Breast epithelium (tissue), 4 donors: Measurements from ENCODE around the gene MCM3. TPM values are rescaled to one million over a fixed set of nuclear protein-coding genes. Genes with fewer than 3 reads are reported as not detected.

Source experiments
- DNase-seq, 2 donors: peaks; one replicate each; pipeline ENCODE4 v3.0.0-alpha.2; 2019; ENCODE audit warnings: low spot score in 2 of 2
- H3K27ac ChIP-seq, 2 donors: fragments of 200-600 bp; sonication (generic) in 1 of 2; one replicate each; pipeline ENCODE4 v1.5.1; 2016 to 2019; ENCODE audit warnings: mild to moderate bottlenecking in 1 of 2
- H3K27me3 ChIP-seq, 2 donors: fragments of 200-600 bp; sonication (generic) in 1 of 2; one replicate each; pipeline versions ENCODE4 v1.5.1 to v1.6.0; 2017 to 2019; ENCODE audit warnings: control low read depth in 1 of 2, mild to moderate bottlenecking in 1 of 2
- H3K36me3 ChIP-seq: fragments of 200-600 bp; one replicate; pipeline ENCODE4 v1.5.1; 2019
- H3K4me1 ChIP-seq, 2 donors: fragments of 200-600 bp; sonication (generic); one replicate each; pipeline ENCODE4 v1.5.1; 2016 to 2019; ENCODE audit warnings: control low read depth in 1 of 2
- H3K4me3 ChIP-seq, 3 donors: fragments of 200-600 bp; sonication (generic); 1 replicate in 2 of 3; 2 replicates in 1 of 3; pipeline ENCODE4 v1.5.1; 2016 to 2019; ENCODE audit warnings: mild to moderate bottlenecking in 3 of 3, moderate library complexity in 2 of 3
- H3K9me3 ChIP-seq, 2 donors: fragments of 200-600 bp; sonication (generic) in 1 of 2; one replicate each; pipeline ENCODE4 v1.5.1; 2016 to 2019; ENCODE audit warnings: control low read depth in 1 of 2
- POLR2A ChIP-seq: fragments of 450-650 bp; IDR thresholded peaks from one replicate; pipeline ENCODE4 v1.6.1; 2016; ENCODE audit warnings: antibody characterized with exemption, mild to moderate bottlenecking, moderate library complexity
- POLR2AphosphoS5 ChIP-seq, 3 donors: sonication (generic); formaldehyde crosslinking; IDR thresholded peaks; one replicate each; pipeline ENCODE4 v1.6.1; 2017; ENCODE audit warnings: antibody characterized with exemption in 3 of 3
- intact Hi-C: fragments of 100-400 bp; cut with DNase I; formaldehyde crosslinking; loops from one replicate; pipeline ENCODE4 v1.15.1; 2023; ENCODE audit warnings: low total_unique reads
- total RNA-seq, 3 donors: library from RNA; depleted of rRNA; stranded (reverse); fragments of >200 nt; gene quantifications; one replicate each; pipeline ENCODE4 v1.1.0, GENCODE V29; 2016
- TF ChIP-seq, protein P1 (sequence below), 3 donors: fragments of 450-650 bp; IDR thresholded peaks; one replicate each; pipeline ENCODE4 v1.5.1; 2016 to 2017; ENCODE audit warnings: antibody characterized with exemption in 3 of 3, mild to moderate bottlenecking in 3 of 3, moderate library complexity in 3 of 3

Gene MCM3
- total RNA-seq, 3 donors from 2014 or later: 31.2 to 44.5 (median 43.3) TPM

DNA sequence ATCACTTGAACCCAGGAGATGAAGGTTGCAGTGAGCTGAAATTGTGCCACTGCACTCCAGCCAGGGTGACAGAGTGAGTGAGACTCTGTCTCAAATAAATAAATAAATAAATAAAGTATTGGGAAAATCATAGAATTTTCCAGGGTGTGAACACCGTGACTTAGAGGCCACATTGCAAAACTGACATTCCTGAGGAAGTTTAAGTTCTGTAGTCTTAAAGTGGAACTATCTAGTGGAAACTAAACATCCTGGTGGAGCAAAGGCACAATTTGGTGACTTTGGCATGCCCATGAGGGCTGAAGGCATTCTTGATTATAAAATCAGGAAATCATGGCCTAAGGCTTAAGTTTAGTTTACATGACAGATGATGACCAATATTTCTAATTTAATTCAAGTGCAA is 32.7 kb upstream of the MCM3 start:
- Histone ChIP-seq H3K36me3 (no peaks in the 10 kb centered on the region), H3K27me3 (no peaks in the 10 kb centered on the region), H3K4me3 (no peak overlapping the region), H3K4me1 (no peaks in the 10 kb centered on the region), H3K27ac (no peak overlapping the region), H3K9me3 (no peaks in the 10 kb centered on the region)
- TF ChIP-seq POLR2AphosphoS5 (IDR thresholded peaks at IDR 0.05) (no peak), POLR2A (no peak)
- TF ChIP-seq, protein P1, sequence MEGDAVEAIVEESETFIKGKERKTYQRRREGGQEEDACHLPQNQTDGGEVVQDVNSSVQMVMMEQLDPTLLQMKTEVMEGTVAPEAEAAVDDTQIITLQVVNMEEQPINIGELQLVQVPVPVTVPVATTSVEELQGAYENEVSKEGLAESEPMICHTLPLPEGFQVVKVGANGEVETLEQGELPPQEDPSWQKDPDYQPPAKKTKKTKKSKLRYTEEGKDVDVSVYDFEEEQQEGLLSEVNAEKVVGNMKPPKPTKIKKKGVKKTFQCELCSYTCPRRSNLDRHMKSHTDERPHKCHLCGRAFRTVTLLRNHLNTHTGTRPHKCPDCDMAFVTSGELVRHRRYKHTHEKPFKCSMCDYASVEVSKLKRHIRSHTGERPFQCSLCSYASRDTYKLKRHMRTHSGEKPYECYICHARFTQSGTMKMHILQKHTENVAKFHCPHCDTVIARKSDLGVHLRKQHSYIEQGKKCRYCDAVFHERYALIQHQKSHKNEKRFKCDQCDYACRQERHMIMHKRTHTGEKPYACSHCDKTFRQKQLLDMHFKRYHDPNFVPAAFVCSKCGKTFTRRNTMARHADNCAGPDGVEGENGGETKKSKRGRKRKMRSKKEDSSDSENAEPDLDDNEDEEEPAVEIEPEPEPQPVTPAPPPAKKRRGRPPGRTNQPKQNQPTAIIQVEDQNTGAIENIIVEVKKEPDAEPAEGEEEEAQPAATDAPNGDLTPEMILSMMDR (IDR thresholded peaks at IDR 0.05): no peak
- intact Hi-C loops: no loop called here
- DNase-seq: no peak

DNA sequence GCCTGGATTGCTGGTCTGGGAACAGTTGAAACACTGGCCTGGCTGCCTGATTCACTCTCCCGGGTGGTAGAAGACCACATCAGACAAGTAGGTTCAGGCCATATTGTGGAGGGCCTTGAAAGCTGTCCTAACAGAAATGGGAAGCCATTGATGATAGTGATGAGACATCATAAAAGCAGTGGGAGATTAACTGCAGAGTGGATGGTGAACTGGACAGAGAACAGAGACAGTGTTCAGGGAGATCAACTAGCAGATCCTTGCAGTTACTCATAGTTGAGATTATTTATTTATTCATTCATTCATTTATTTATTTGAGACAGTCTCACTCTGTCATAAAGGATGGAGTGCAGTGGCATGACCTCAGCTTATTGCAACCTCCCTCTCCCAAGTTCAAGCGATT is 30.2 kb upstream of the MCM3 start:
- intact Hi-C loops: no loop called here

DNA sequence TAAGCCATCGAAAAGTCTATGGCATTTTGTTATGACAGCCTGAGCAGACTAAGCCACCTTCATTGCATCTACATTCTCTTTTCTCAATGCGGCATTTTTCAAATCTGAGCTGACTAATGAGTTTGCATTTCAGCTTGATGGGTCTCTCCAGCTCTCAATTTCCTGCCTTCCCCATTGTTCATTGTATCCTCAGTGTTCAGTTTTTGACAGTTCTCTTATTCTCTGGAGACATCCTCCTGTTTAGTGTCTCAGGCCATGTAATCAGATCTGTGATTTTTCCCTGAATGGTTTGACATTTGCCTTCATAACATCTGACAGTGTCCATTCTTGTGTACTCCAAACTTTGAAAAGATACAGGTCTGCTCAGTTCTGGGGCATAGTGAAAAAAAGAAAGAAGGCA is 27.9 kb upstream of the MCM3 start:
- intact Hi-C loops: no loop called here
- no peak for DNase-seq
- Histone ChIP-seq H3K27me3 (no peaks in the 10 kb centered on the region), H3K9me3 (no peaks in the 10 kb centered on the region), H3K4me3 (no peak overlapping the region), H3K36me3 (no peaks in the 10 kb centered on the region), H3K4me1 (no peaks in the 10 kb centered on the region), H3K27ac (no peak overlapping the region)
- TF ChIP-seq POLR2AphosphoS5 (IDR thresholded peaks at IDR 0.05): no peak
- TF ChIP-seq, protein P1 (IDR thresholded peaks at IDR 0.05): no peak

More for the DNA sequence above, 30.2 kb upstream of the MCM3 start:
- Histone ChIP-seq H3K4me1 (no peaks in the 10 kb centered on the region), H3K36me3 (no peaks in the 10 kb centered on the region), H3K4me3 (no peak overlapping the region), H3K27ac (no peak overlapping the region), H3K9me3 (no peaks in the 10 kb centered on the region), H3K27me3 (no peaks in the 10 kb centered on the region)
- DNase-seq: no peak
- no peak for TF ChIP-seq POLR2A
- TF ChIP-seq POLR2AphosphoS5 (IDR thresholded peaks at IDR 0.05): no peak
- TF ChIP-seq, protein P1 (IDR thresholded peaks at IDR 0.05): no peak

DNA sequence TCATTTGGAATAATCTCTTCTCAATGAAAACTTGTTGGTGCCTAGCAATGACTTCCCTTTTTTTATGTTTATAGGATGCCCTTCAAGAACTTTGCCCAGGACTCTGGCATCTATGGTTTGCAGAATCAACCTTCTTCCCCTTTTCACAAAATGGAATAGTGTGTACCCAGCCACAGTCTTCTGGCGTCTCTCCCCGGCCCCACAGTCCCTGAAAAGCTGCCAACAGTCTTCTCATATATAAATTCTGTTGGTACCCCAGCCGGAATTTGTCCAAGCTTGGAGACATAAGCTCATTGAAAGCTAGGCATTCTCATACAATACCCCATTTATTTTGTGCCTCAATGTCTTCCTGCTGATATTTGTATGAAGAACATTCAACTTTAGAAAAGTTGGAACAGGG is 26.4 kb upstream of the MCM3 start:
- no peak for DNase-seq
- Histone ChIP-seq H3K4me1 (no peaks in the 10 kb centered on the region), H3K27me3 (no peaks in the 10 kb centered on the region), H3K36me3 (no peaks in the 10 kb centered on the region), H3K4me3 (no peak overlapping the region), H3K9me3 (no peaks in the 10 kb centered on the region), H3K27ac (no peak overlapping the region)
- TF ChIP-seq, protein P1 (IDR thresholded peaks at IDR 0.05): no peak
- TF ChIP-seq POLR2AphosphoS5 (IDR thresholded peaks at IDR 0.05): no peak
- TF ChIP-seq POLR2A: no peak
- intact Hi-C loops: loop anchor here (2.0 kb wide), 1 partner anchor 18 kb away; no protein-coding TSS in a partner anchor

DNA sequence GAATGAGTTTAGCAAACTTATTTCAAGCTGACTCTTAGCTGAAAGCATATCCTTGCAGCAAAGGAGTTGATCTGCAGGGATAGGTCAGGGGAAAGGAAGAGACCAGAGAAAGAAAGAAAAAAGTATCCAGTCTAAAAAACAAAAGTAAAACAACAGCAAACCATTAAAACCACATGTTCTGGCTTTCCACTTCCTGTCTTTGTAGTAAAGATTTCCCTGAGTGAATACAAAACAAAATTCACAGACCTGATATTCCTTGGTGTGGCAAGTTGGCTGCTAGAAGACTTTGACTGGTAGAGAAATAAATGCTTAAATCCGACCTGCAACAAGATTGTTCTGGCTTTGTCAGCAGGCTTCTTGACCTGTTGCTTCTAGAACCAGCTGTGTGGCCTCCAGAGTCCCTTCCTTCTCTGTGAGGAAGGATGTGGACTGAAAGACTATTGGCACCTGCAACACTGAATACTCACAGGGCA is 23.4 kb upstream of the MCM3 start:
- Histone ChIP-seq H3K27me3 (no peaks in the 10 kb centered on the region), H3K4me3 (no peak overlapping the region), H3K27ac (no peak overlapping the region), H3K4me1 (peaks cover 0 to 8% of the 10 kb centered on the region in 2 donors), H3K9me3 (no peaks in the 10 kb centered on the region), H3K36me3 (no peaks in the 10 kb centered on the region)
- TF ChIP-seq, protein P1 (IDR thresholded peaks at IDR 0.05): no peak
- TF ChIP-seq POLR2AphosphoS5 (IDR thresholded peaks at IDR 0.05) (no peak), POLR2A (no peak)
- no peak for DNase-seq
- intact Hi-C loops: no loop called here
